Measurements from ENCODE around the gene ST6GAL1. TPM values are rescaled to one million over a fixed set of nuclear protein-coding genes. Genes with fewer than 3 reads are reported as not detected.
"Not testable (repeated sequence)": the region's sequence is repeated elsewhere in the genome, so short reads cannot be mapped to it uniquely, and the experiment has no call there.

The ST6GAL1 gene
- total and polyA plus RNA-seq, 2 of the 13 experiments (the other 11 are each of a cell fraction or from before 2014, with no cell fraction given) = 79.9 to 164 TPM

GRCh38 chr3:187023340-187023739 lies 93.0 kb downstream of the ST6GAL1 start:
- H3K36me3 ChIP-seq (replicated peaks in 1 of 2; ENCODE audit: control insufficient read depth in 1 of 2, insufficient read depth in 2 of 2, low read length in 2 of 2); intact Hi-C loops (cut with micrococcal nuclease; ENCODE audit: unreplicated experiment); H3K4me1 ChIP-seq (ENCODE audit: insufficient read depth, low read length); POLR2A ChIA-PET; H3K4me3 ChIP-seq (replicated peaks in 1 of 3; ENCODE audit: insufficient read depth in 1 of 3, low read depth in 2 of 3, low read length in 3 of 3); H3K9me3 ChIP-seq (ENCODE audit: low read length); DNase-seq (ENCODE audit: low spot score); H3K4me2 ChIP-seq (ENCODE audit: low read depth, low read length); FAIRE-seq; H3K27ac ChIP-seq (ENCODE audit: extremely low read length, insufficient read depth, low read length); ATAC-seq; H4K20me1 ChIP-seq (ENCODE audit: insufficient read depth, low read length); H2AFZ ChIP-seq (ENCODE audit: low read length); H3K79me2 ChIP-seq (ENCODE audit: insufficient read depth, low read length); in situ Hi-C loops (cut with HindIII; ENCODE audit: extremely low pct_ligation_motif_present, low pct_unique_long_range_greater_than_20kb); H3K9ac ChIP-seq (ENCODE audit: insufficient read depth, low read depth, low read length); CTCF ChIA-PET (ENCODE audit: low intra/inter-chr PET ratio, low total read pairs); H3K27me3 ChIP-seq (ENCODE audit: control insufficient read depth in 1 of 2, insufficient read depth in 2 of 2, low read length in 2 of 2); BruUV-seq (replicated peaks): not testable (repeated sequence)
- TF ChIP-seq ZMYM3 (CRISPR knock-in tag; IDR thresholded peaks at IDR 0.05) = peak; percentile 67
- whole genome bisulfite sequencing (ENCODE audit: low lambda C conversion rate) = 89% methylated on average over 2 of the region's 2 CpGs

DNA sequence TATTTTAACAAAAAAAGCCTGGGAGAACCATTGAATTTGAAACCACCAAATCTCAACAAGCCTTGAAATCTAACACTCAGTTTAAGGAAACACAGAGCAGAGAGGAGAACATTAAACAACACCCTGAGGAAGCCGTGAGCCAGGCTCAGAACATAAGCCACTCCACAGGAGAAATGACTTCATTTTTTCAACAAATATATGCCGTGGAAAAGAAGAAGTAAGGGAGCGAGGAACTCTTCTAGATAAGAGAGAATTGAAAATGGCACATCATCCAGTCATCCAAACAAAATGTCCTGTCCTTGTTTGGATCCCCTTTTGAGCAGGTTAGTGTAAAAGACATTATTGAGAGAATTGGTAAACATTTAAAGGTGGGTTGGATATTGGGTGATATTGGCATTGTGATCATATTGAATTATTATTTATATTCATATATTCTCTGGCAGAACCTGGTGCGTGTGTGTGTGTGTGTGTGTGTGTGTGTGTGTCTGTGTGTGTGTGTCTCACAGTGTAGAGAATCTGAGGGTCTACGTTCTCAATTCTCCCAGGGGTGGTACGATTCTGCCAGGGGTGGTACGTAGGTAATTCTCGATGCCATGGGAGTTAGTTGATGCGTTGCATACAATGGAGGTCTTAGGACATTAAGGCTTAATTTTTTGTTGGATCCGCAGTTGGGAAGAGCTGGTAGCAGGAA lies 94.4 kb downstream of the ST6GAL1 start:
- ChIA-PET POLR2A (no interaction called here), CTCF (ENCODE audit: low intra/inter-chr PET ratio, low total read pairs) (no interaction called here)
- no peak for TF ChIP-seq RBAK (CRISPR knock-in tag; IDR thresholded peaks at IDR 0.05)
- TF ChIP-seq ZNF720 (CRISPR knock-in tag; IDR thresholded peaks at IDR 0.05) = no peak
- no peak for TF ChIP-seq SKI (IDR thresholded peaks at IDR 0.05; ENCODE audit: partially characterized antibody)
- TF ChIP-seq ZNF564 (CRISPR knock-in tag; IDR thresholded peaks at IDR 0.05) = no peak
- TF ChIP-seq HNRNPUL1 (IDR thresholded peaks at IDR 0.05; ENCODE audit: low read depth, low read length) = no peak
- no peak for TF ChIP-seq IKZF5 (CRISPR knock-in tag; IDR thresholded peaks at IDR 0.05)
- TF ChIP-seq NFIC (IDR thresholded peaks at IDR 0.05; ENCODE audit: low read length) = no peak
- no peak for TF ChIP-seq ZNF496 (CRISPR knock-in tag; IDR thresholded peaks at IDR 0.05; ENCODE audit: insufficient replicate concordance)
- no peak for TF ChIP-seq ELF4 (CRISPR knock-in tag; IDR thresholded peaks at IDR 0.05; ENCODE audit: borderline replicate concordance)
- in situ Hi-C loops (cut with HindIII; ENCODE audit: extremely low pct_ligation_motif_present, low pct_unique_long_range_greater_than_20kb) (no loop called here), intact Hi-C loops (cut with micrococcal nuclease; ENCODE audit: unreplicated experiment) (no loop called here)
- Histone ChIP-seq H3K27me3 (ENCODE audit: control insufficient read depth in 1 of 2, insufficient read depth in 2 of 2, low read length in 2 of 2) (no peaks in the 10 kb centered on the region), H3K4me3 (replicated peaks in 1 of 3; ENCODE audit: insufficient read depth in 1 of 3, low read depth in 2 of 3, low read length in 3 of 3) (no peak overlapping the region), H3K79me2 (ENCODE audit: insufficient read depth, low read length) (no peaks in the 10 kb centered on the region), H4K20me1 (ENCODE audit: insufficient read depth, low read length) (no peaks in the 10 kb centered on the region), H3K4me2 (ENCODE audit: low read depth, low read length) (no peak overlapping the region), H2AFZ (ENCODE audit: low read length) (no peak overlapping the region), H3K4me1 (ENCODE audit: insufficient read depth, low read length) (no peaks in the 10 kb centered on the region), H3K27ac (ENCODE audit: extremely low read length, insufficient read depth, low read length) (no peak overlapping the region), H3K36me3 (replicated peaks in 1 of 2; ENCODE audit: control insufficient read depth in 1 of 2, insufficient read depth in 2 of 2, low read length in 2 of 2) (no peaks in the 10 kb centered on the region), H3K9me3 (ENCODE audit: low read length) (no peaks in the 10 kb centered on the region), H3K9ac (ENCODE audit: insufficient read depth, low read depth, low read length) (no peak overlapping the region)
- no peak for DNase-seq (ENCODE audit: low spot score)
- ATAC-seq = no peak
- FAIRE-seq = no peak
- BruUV-seq (replicated peaks) = no TSS peak
- 89% methylated on average over 10 of the region's 10 CpGs for whole genome bisulfite sequencing (ENCODE audit: low lambda C conversion rate)

All from HepG2 (cell line).